GM12878 (cell line): Measurements from ENCODE around the gene TRMO. TPM values are rescaled to one million over a fixed set of nuclear protein-coding genes. Genes with fewer than 3 reads are reported as not detected.

Experiments used
- ATAC-seq: fragments of 200-7000 bp; cut with Tn5 transposase; 3 replicates; pipeline ENCODE4 v1.9.1; 2020; ENCODE audit warnings: mild to moderate bottlenecking, moderate library complexity
- BruUV-seq: library from RNA; stranded (reverse); fragments of 400-500 nt; replicated peaks from 2 replicates; lab custom pipeline; 2021; lab: Mats Ljungman, UMichigan
- CTCF ChIA-PET: fragments of 300-600 bp; sonication (Branson Sonifier 250); formaldehyde crosslinking; extraction: SDS; loops from one replicate; lab custom pipeline; 2021; ENCODE audit warnings: inconsistent platforms; lab: Yijun Ruan, JAX
- POLR2A ChIA-PET: fragments of 350-600 bp; formaldehyde crosslinking; extraction: SDS; loops from one replicate; lab custom pipeline; 2021; ENCODE audit warnings: inconsistent platforms; lab: Charles Lee
- RAD21 ChIA-PET: fragments of 300-600 bp; sonication (Branson Sonifier 250); formaldehyde crosslinking; loops from one replicate; lab custom pipeline; 2023; ENCODE audit warnings: antibody characterized with exemption; ENCODE audit not compliant: unreplicated experiment; lab: Charles Lee
- SMC1A ChIA-PET: fragments of 300-600 bp; sonication (Branson Sonifier 250); formaldehyde crosslinking; loops from one replicate; lab custom pipeline; 2023; ENCODE audit not compliant: unreplicated experiment, uncharacterized antibody; lab: Charles Lee
- DNase-seq: peaks from one replicate; pipeline ENCODE4 v3.0.0-alpha.2; 2011; ENCODE audit warnings: low read depth, low spot score
- FAIRE-seq: peaks from 3 replicates; lab custom pipeline; 2011; peaks lifted over from hg19 to GRCh38; lab: Jason Lieb, UNC
- H2AFZ ChIP-seq: 2 replicates; pipeline ENCODE4 v1.6.0; 2011; ENCODE audit warnings: low read depth, low read length, control low read depth; ENCODE audit not compliant: control insufficient read depth
- H3K27ac ChIP-seq: 2 replicates; pipeline ENCODE4 v1.5.1; 2011; ENCODE audit warnings: control low read depth; ENCODE audit not compliant: control insufficient read depth, insufficient read depth
- H3K27me3 ChIP-seq, 2 experiments: replicated peaks in 1 of 2; 2 replicates each; pipeline versions ENCODE4 v1.6.0 to v1.6.1; 2011; ENCODE audit warnings: low read length in 1 of 2; ENCODE audit not compliant: control insufficient read depth in 2 of 2, insufficient read depth in 2 of 2
- H3K36me3 ChIP-seq, 2 experiments: 2 replicates each; pipeline ENCODE4 v1.5.1; 2011; ENCODE audit warnings: low read length in 1 of 2; ENCODE audit not compliant: control insufficient read depth in 2 of 2, insufficient read depth in 2 of 2
- H3K4me1 ChIP-seq: 2 replicates; pipeline ENCODE4 v1.6.1; 2011; ENCODE audit warnings: mild to moderate bottlenecking, low read length, moderate library complexity, mixed read lengths; ENCODE audit not compliant: control insufficient read depth, insufficient read depth
- H3K4me2 ChIP-seq: 2 replicates; pipeline ENCODE4 v1.6.0; 2011; ENCODE audit warnings: control low read depth; ENCODE audit not compliant: control insufficient read depth, insufficient read depth
- H3K4me3 ChIP-seq: fragments of 200-600 bp; sonication (generic); 2 replicates; pipeline ENCODE4 v1.5.1; 2016
- H3K79me2 ChIP-seq: 2 replicates; pipeline ENCODE4 v1.6.0; 2011; ENCODE audit warnings: low read length; ENCODE audit not compliant: control insufficient read depth, insufficient read depth
- H3K9ac ChIP-seq: 2 replicates; pipeline ENCODE4 v1.8.0; 2011; ENCODE audit warnings: low read length, control low read depth, mixed read lengths; ENCODE audit not compliant: control insufficient read depth, insufficient read depth
- H3K9me3 ChIP-seq: replicated peaks from 3 replicates; pipeline ENCODE4 v1.5.1; 2011; ENCODE audit warnings: mild to moderate bottlenecking, low read length; ENCODE audit not compliant: control insufficient read depth, insufficient read depth
- H4K20me1 ChIP-seq: 2 replicates; pipeline ENCODE4 v1.6.0; 2011; ENCODE audit not compliant: control insufficient read depth, insufficient read depth
- DPF2 ChIP-seq: fragments of 450-650 bp; IDR thresholded peaks from 2 replicates; pipeline ENCODE4 v1.6.1; 2017; ENCODE audit warnings: mild to moderate bottlenecking
- HCFC1 ChIP-seq: fragments of 150-350 bp; IDR thresholded peaks from 2 replicates; pipeline ENCODE4 v1.6.1; 2014; ENCODE audit warnings: low read length
- HDAC2 ChIP-seq: fragments of 200-600 bp; sonication (generic); IDR thresholded peaks from 2 replicates; pipeline ENCODE4 v1.6.1; 2017
- HDAC6 ChIP-seq: fragments of 200-600 bp; sonication (generic); IDR thresholded peaks from one replicate; pipeline ENCODE4 v1.8.0; 2017; ENCODE audit warnings: antibody characterized with exemption; ENCODE audit not compliant: unreplicated experiment
- NFXL1 ChIP-seq: fragments of 450-650 bp; IDR thresholded peaks from 2 replicates; pipeline ENCODE4 v1.6.1; 2017; ENCODE audit warnings: antibody characterized with exemption, mild to moderate bottlenecking, borderline replicate concordance
- SIN3A ChIP-seq: IDR thresholded peaks from 2 replicates; pipeline ENCODE4 v1.6.1; 2012; ENCODE audit warnings: low read depth, low read length, improper control_type of control experiment
- WGBS: methylation state at CpG from one replicate; pipeline ENCODE4 v1.1.6; 2016; ENCODE audit warnings: low lambda C conversion rate; ENCODE audit not compliant: insufficient replicate concordance, insufficient coverage; ENCODE audit errors: missing lambda C conversion rate; 5-methylcytosine and 5-hydroxymethylcytosine counted together
- in situ Hi-C: fragments of 300-500 bp; cut with MboI; formaldehyde crosslinking; loops from 9 replicates; pipeline ENCODE4 v1.14.3; 2018; ENCODE audit warnings: mixed read lengths
- intact Hi-C: fragments of 100-400 bp; cut with micrococcal nuclease; formaldehyde crosslinking; loops from one replicate; pipeline ENCODE4 v1.14.2; 2022; ENCODE audit not compliant: unreplicated experiment
- polyA plus RNA-seq, 11 experiments: library from polyadenylated mRNA; depleted of rRNA in 4 of 11; unstranded in 6 of 11; stranded (reverse) in 5 of 11; fragments of >200 nt; fragmentation: Nextera tagmentation in 4 of 11; fragmentation: Illumina TruSeq in 1 of 11; extraction: Ambion mirVana in 4 of 11; extraction: Trizol in 1 of 11; gene quantifications; 1 replicate in 1 of 11; 2 replicates in 10 of 11; pipeline versions ENCODE4 v1.2.1 to v1.2.3, GENCODE V29; 2011 to 2016; ENCODE audit warnings: inconsistent platforms in 2 of 11, missing spikeins in 2 of 11, low read depth in 1 of 11
- total RNA-seq, 4 experiments: library from RNA; depleted of rRNA in 3 of 4; stranded (reverse); fragments of >200 nt in 3 of 4; fragmentation: Illumina TruSeq in 1 of 4; extraction: Trizol in 1 of 4; gene quantifications; 2 replicates each; pipeline versions ENCODE4 v1.2.1 to v1.2.3, GENCODE V29; 2013 to 2021
- TF ChIP-seq, protein P1 (sequence below), 3 experiments: IDR thresholded peaks in 2 of 3; conservative IDR thresholded peaks in 1 of 3; 2 replicates each; pipeline ENCODE4 v1.5.1; 2011; ENCODE audit warnings: low read depth in 3 of 3, low read length in 3 of 3, mild to moderate bottlenecking in 3 of 3, control low read depth in 2 of 3, moderate library complexity in 2 of 3, inconsistent platforms in 1 of 3, mixed read lengths in 1 of 3; ENCODE audit not compliant: control insufficient read depth in 2 of 3, insufficient read depth in 1 of 3; ENCODE audit errors: extremely low read depth in 1 of 3

TRMO gene
- total and polyA plus RNA-seq, 10 of the 15 experiments (the other 5 are each of a cell fraction or from before 2014, with no cell fraction given), result 5.8 to 23.6 (median 15.3) TPM

DNA sequence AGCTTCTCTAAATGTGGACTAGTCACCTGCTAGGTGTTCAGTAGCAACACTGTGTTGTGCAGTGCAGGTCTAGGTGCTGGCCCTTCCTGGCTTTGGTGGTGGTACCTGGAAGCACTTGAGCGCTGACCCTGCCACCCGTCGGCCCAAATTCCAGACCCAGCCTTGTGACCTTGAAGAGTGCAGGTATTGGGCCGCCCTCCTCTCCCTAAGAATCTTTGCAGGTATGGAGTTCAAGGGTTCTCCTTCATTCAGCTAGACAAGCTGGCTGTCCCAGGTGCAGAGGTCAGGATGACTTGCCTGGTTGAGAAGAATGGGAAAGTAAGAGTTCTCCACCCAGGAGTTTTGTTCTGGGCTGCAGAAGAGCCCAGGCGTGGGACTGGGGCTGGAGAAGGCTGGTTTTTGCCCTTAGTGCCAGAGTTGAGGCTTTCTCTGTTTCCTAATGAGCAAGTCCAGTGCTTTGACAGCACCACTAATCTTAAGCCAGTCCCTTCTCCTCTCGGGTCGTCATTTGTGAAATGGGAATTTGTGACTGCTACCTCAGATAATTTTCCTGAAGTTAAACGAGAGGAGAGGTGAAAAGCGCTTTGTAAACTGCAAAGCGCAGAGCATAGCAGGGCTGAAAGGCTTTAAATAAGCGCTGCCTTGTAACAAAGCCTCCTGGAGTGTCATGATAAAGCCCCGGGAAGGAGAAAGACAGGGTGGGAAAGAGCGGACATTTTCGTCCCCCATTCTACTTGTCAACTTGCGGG lies 65.3 kb downstream of the TRMO start:
- ATAC-seq (no peak), FAIRE-seq (no peak), DNase-seq (no peak)
- H3K36me3 ChIP-seq, result no peaks in the 10 kb centered on the region
- intact Hi-C loops, result no loop called here
- no TSS peak for BruUV-seq
- no peak for TF ChIP-seq HDAC2
- no peak for TF ChIP-seq HDAC6
- no peak for TF ChIP-seq NFXL1
- TF ChIP-seq, protein P1, sequence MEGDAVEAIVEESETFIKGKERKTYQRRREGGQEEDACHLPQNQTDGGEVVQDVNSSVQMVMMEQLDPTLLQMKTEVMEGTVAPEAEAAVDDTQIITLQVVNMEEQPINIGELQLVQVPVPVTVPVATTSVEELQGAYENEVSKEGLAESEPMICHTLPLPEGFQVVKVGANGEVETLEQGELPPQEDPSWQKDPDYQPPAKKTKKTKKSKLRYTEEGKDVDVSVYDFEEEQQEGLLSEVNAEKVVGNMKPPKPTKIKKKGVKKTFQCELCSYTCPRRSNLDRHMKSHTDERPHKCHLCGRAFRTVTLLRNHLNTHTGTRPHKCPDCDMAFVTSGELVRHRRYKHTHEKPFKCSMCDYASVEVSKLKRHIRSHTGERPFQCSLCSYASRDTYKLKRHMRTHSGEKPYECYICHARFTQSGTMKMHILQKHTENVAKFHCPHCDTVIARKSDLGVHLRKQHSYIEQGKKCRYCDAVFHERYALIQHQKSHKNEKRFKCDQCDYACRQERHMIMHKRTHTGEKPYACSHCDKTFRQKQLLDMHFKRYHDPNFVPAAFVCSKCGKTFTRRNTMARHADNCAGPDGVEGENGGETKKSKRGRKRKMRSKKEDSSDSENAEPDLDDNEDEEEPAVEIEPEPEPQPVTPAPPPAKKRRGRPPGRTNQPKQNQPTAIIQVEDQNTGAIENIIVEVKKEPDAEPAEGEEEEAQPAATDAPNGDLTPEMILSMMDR (IDR thresholded peaks at IDR 0.05 in 2 of 3, conservative IDR thresholded peaks at IDR 0.05 in 1 of 3; ENCODE audit: control insufficient read depth in 2 of 3, extremely low read depth in 1 of 3, insufficient read depth in 1 of 3, low read depth in 3 of 3, low read length in 3 of 3), result no peak
- no peak for TF ChIP-seq SIN3A
- TF ChIP-seq DPF2, result no peak
- TF ChIP-seq HCFC1, result no peak
- H3K27me3 ChIP-seq, result peaks cover 24 to 38% of the 10 kb centered on the region in 2 experiments
- H3K9me3 ChIP-seq, result no peaks in the 10 kb centered on the region; the same call in 2 of the 3 replicates
- no peak overlapping the region for H3K9ac ChIP-seq
- H3K79me2 ChIP-seq, result no peaks in the 10 kb centered on the region
- no peak overlapping the region for H3K27ac ChIP-seq
- ChIA-PET RAD21 (no interaction called here), CTCF (interaction anchor here (1.4 kb wide), 1 partner anchor 34 kb away, joined by 6 read pairs; no protein-coding TSS in a partner anchor), SMC1A (no interaction called here), POLR2A (no interaction called here)
- no peaks in the 10 kb centered on the region for H3K4me1 ChIP-seq
- no peaks in the 10 kb centered on the region for H4K20me1 ChIP-seq
- in situ Hi-C loops, result no loop called here
- no peak overlapping the region for H2AFZ ChIP-seq
- H3K4me2 ChIP-seq, result no peak overlapping the region
- WGBS, result 29% methylated on average over 15 of the region's 15 CpGs
- H3K4me3 ChIP-seq, result no peak overlapping the region
